Hematopoietic multipotent progenitor cell treated with erythropoietin and hydrocortisone succinate and interleukin-3 and kit ligand, for 15 days (in vitro differentiated cells): ENCODE measurements around the gene PRDM1.

Source experiments
- DNase-seq: peaks from one replicate; pipeline ENCODE4 v3.0.0-alpha.2; 2015; ENCODE audit warnings: low spot score

Gene PRDM1

GRCh38 chr6:106116125-106116832 lies 30.1 kb downstream of the PRDM1 start:
- no peak for DNase-seq

GRCh38 chr6:106117579-106117978 lies 31.4 kb downstream of the PRDM1 start:
- no peak for DNase-seq

DNA sequence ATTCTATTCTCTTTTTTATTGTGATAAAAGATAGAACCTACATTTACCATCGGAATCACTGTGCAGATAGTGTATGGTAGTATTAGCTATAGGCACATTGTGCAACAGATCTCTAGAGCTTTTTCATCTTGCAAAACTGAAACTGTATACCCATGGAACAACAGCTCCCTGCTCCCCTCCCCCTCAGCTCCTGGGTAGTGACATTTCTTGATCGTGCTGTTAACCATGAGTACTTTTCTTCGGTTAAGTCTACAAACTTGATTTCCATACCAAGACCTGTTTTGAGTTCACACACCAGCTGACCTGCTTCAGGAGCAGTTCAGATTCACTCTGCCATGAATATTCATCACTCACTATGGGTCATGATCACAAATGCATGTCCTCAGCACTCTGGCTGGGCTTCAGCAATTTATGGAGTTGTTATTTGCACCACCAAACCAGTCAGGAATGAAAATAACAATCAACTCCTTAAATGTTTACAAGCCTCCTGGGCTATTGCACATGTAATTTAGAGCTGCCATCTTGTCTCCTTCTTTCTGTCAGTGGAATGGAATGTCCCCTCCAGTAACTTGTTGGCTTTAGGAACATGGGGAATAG lies 32.8 kb downstream of the PRDM1 start:
- DNase-seq = no peak

- DNase-seq = no peak
Measured at GRCh38 chr6:106119546-106119945, 33.4 kb downstream of the PRDM1 start.

DNA sequence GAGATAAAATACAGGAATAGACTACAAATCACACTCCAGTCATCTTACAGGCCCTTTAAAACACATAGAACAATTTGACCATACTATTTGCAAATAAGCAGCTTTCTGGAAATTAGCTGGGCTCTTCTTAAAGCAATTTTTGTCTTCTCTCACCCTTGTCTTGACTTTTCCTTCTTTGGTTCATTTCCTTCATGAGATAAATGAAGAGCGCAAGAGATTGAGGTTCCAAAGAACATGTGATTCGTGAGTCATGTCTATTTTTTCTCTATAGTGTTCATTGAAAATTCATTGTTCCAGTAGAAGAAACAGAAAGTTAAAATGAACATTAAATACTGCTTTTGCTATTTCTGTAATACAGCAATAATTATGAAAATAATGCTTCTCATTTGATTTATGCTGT lies 33.9 kb downstream of the PRDM1 start:
- no peak for DNase-seq

DNA sequence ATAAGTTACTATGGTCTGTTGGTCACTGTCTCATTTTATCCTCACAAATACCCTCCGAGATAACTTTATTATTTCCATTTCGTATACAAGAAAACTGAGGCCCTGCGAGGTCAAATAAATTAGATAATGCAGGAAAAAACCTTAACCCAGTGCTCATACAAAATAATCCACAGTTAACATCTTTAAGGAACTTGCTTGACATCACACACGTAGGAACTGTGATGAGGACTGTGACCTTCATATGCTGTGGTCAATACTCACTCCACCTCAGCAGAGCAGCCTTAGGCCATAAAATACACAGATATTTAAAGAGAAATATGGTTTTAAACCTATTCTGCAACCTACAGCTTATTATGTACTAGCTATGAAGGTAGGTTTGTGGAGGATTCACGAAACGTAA lies 34.3 kb downstream of the PRDM1 start:
- no peak for DNase-seq

DNA sequence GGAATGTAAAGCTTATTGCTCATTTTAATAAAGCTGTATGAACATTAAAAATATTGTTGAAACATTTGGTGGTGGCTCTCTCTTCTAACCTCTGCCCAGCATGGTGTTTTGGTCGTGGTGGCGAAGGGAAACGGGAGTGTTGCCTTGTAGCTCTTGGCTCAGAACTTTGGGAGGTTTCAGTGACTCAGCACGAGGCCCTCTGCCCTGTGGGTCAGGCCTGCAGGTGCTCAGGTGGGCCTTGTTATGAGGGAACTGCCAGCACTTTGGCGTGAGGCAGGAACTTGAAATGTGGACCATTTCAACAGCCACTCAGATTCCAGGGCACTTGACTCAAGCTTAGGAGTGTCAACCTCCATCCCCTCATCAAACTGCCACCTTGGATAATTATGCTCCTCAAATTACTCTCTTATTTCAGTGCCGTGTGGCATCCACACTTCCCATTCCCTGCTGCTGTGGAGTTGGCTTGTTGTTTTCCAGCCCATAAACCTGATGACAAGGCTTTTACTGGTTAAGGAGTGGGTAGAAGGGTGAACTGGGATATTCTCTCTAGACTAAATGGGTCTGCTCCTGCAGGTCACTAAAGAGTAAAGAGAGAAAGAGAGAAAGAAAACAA lies 36.3 kb downstream of the PRDM1 start:
- DNase-seq = no peak

- DNase-seq = no peak
Measured at GRCh38 chr6:106122938-106123656, 37.0 kb downstream of the PRDM1 start.

GRCh38 chr6:106124015-106124414 lies 37.9 kb downstream of the PRDM1 start:
- DNase-seq = no peak

DNA sequence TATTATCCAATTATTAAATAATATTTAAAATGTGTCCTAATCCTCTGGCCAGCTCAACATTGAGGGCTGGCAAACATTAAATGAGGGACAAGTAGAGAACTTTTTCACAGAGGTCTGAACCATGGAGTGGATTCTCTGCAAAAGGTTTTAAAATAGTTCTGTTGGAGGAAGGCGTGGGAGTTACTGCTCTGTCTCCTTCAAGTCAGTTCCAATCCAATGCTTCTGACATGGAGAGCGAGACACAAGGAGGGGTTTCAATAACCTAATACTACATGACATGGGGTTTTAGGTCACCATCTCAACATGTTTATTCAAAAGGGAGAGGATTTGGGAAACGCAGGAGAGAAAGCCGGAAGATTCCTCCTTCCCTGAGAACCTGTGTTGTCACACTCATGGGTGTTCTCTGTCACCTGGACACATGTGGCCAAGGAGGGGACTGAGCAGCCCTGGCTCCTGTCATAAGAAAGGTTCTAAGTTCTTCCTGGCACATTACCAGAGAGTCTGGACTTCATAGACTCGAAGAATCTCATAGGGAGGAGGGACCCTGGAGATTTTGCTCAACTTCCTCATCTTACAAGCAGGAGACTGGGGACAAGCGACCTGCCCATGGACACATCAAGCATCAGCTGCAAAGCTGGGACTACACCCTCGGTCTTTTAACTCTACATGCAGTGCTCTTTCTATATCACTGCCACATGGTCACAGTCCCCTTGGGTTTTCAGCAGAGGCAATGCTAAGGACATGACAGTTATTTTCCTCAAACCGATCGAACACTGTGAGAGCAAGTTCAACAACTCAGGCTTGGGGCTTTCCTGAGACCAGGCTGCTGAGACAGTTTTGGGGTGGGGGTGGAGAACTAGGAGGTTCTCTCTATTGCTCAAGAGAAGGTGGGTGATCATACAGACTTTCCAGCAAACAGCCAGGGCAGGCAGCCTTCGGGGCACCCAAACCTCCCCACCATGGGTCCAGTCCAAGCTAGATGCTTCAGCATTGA lies 38.6 kb downstream of the PRDM1 start:
- no peak for DNase-seq

GRCh38 chr6:106125925-106126435 lies 39.8 kb downstream of the PRDM1 start:
- no peak for DNase-seq

DNA sequence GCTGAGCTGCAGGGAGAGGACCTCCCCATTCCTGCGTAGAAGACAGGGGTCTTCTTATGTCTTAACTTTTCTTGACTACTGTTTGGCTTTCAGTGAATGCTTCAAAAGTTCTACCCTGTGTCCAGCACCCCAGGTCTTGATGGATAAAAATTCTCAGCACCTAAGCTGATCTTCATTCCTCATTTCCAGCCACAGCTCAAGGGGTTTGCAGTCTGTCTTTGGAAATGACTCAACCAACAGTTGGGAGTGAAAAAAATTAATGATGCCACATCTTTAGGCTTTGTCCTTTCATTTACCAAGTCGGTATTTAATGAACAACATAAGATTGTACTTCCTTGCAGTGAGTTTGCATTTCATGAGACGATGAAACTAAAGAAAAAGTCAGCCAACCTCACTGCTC lies 40.3 kb downstream of the PRDM1 start:
- DNase-seq = no peak

GRCh38 chr6:106128981-106129781 lies 43.0 kb downstream of the PRDM1 start:
- DNase-seq = no peak

GRCh38 chr6:106132153-106132698 lies 46.1 kb downstream of the PRDM1 start:
- no peak for DNase-seq

DNA sequence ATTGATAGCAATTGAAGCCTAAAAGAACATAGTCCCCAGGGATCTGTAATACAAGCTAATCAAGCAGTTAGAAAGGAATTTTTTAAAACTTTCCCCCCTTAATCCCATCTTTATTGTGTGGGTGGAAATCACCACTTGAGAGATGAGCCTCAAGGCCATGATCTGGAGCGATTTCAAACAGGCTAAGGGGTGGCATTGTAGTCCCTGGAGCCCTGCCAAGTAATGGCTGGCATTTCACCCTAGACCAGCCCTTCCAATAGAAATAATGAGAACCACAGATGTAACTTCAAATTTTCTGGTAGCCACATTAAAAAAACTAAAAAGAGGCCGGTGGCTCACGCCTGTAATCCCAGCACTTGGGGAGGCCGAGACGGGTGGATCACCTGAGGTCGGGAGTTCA lies 46.9 kb downstream of the PRDM1 start:
- no peak for DNase-seq

- no peak for DNase-seq
Measured at GRCh38 chr6:106134087-106134770, 48.1 kb downstream of the PRDM1 start.

GRCh38 chr6:106134906-106135634 lies 48.9 kb downstream of the PRDM1 start:
- DNase-seq = no peak

DNA sequence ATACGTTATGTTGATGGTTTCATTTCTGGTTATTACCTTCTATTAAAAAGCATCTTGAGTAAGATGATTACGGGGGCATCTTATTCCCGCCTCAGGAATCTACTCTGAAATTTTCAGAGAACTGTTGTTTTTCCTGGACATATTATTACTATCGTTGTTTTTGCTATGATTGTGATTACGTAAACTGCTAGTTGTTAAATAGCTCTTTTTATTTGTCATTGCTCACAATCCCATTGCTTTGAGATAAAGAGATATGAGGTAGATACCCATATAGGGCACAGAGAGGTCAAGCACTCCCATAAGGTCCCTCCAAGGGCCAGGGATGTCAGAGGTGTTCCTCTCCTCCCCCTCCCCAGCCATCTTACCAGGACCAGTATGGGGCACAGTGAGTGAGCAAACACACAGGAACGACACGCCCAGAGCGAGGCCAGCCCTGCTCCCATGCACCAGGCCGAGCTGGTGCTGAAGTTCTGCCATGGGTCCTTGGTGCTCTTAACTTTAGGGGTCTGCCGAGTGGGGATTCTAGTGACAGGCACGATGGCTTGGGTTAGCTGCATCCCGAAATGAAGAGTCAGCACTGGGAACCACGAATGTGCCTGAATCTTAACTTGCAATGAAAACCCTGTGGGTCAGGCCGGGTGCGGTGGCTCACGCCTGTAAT lies 49.9 kb downstream of the PRDM1 start:
- DNase-seq = no peak
